ENCODE results near the gene CCDC137.

The CCDC137 gene

DNA sequence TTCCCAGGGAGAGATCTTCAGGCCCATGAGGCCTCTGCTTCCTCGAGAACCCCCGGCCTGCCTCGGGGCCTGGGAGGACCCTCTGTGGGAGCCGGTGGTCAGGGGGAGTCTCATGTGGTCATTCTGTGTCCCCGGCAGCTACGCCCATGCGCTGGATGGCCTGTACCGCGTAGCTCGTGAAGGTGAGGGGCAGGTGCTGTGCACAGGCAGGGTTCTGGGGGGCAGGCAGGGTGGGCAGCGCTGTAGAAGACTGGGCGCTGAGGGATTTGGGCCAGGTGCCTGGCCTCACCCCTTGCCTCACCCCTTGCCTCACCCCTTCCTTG lies 50.1 kb downstream of the CCDC137 start:
- no peak for DNase-seq (ENCODE audit: low read depth)
- H3K4me3 ChIP-seq (ENCODE audit: low read depth, low read length), result no peak overlapping the region
- TF ChIP-seq, protein P1, sequence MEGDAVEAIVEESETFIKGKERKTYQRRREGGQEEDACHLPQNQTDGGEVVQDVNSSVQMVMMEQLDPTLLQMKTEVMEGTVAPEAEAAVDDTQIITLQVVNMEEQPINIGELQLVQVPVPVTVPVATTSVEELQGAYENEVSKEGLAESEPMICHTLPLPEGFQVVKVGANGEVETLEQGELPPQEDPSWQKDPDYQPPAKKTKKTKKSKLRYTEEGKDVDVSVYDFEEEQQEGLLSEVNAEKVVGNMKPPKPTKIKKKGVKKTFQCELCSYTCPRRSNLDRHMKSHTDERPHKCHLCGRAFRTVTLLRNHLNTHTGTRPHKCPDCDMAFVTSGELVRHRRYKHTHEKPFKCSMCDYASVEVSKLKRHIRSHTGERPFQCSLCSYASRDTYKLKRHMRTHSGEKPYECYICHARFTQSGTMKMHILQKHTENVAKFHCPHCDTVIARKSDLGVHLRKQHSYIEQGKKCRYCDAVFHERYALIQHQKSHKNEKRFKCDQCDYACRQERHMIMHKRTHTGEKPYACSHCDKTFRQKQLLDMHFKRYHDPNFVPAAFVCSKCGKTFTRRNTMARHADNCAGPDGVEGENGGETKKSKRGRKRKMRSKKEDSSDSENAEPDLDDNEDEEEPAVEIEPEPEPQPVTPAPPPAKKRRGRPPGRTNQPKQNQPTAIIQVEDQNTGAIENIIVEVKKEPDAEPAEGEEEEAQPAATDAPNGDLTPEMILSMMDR (conservative IDR thresholded peaks at IDR 0.05; ENCODE audit: low read depth, low read length), result no peak

DNA sequence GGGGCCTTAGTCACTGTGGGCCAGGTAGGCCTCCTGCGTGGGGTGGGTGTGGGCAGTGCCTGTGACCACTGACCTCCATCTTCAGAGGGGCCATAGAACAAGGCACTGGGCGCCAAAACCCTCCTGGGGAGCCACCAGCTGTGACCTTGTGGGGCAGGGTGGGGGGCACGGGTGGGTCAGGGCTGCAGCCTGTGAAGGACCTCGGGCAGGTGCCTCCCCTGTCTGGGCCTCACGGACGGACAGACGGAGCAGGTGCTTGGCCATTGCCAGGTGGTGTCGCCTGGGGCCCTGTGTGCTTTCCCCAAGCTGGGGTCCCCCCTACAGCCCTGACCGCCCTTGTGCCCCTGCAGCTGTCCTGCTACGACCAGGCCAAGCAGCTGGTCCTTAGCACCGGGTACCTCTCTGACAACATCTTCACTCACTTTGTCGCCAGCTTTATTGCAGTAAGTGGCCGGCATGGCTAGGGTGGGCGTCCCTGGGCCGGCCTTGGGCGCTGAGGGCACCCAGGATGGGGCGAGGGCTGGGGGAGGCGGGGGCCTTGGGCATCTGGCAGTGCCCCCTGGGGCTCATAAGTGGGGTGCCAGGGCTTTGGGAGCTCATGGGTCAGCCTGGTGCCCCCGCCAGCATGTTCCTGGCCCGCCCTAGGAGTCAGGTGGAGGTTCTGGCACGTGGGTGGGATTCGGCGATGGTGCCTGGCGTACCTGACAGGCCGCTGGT lies 50.7 kb downstream of the CCDC137 start:
- H3K4me3 ChIP-seq (ENCODE audit: low read depth, low read length), result no peak overlapping the region
- DNase-seq (ENCODE audit: low read depth), result no peak
- TF ChIP-seq, protein P1 (conservative IDR thresholded peaks at IDR 0.05; ENCODE audit: low read depth, low read length), result no peak

DNA sequence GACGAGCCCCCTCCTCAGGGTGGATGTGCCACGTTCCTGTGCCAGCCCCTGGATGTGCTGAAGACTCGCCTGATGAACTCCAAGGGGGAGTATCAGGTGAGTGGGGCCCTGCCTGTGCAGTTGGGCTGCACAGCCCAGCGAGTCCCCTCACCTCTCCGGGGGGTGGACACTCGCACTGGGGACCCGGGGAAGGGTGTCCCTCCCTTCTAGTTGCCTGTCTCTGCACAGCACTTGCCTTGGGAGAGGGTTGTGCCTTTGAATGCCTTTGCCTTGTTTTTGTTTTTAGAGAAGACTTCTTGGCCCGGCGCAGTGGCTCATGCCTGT lies 51.2 kb downstream of the CCDC137 start:
- TF ChIP-seq, protein P1 (conservative IDR thresholded peaks at IDR 0.05; ENCODE audit: low read depth, low read length), result no peak
- DNase-seq (ENCODE audit: low read depth), result no peak
- no peak overlapping the region for H3K4me3 ChIP-seq (ENCODE audit: low read depth, low read length)

DNA sequence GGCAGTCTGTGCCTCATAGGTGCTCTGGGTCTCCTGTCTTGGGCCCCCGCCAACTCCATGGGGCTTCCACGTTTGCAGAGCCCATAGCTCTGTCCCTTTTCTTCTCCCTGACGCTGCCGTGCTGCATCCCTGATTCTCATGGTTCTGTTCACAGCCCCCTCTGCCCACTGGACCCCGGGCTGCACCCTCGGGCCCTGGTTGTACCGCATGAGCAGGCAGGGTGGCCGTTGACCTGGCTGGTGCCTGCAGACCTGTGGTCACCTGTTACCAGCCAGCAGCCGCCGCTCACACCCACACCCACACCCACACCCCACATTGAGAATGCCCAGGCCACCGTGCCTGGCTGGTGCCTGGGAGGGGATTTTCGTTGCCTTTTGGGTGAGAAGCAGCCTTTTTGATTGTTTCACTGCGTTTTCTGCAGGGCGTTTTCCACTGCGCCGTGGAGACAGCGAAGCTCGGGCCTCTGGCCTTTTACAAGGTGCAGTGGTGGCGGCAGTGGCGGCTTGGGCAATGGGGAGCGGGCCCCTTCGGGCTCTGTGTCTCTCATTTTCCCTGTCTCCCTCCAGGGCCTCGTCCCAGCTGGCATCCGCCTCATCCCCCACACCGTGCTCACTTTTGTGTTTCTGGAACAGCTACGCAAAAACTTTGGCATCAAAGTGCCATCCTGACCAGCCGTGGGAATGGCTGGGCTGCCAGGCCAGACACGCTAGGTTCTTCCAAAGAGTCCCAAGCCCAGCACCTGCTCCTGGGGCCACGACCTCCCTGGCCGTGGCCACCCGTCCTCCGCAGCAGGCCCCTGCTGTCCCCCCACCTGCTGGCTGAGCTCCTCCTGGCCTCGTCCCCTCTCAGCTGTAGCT lies 53.1 kb downstream of the CCDC137 start:
- H3K4me3 ChIP-seq (ENCODE audit: low read depth, low read length), result no peak overlapping the region
- DNase-seq (ENCODE audit: low read depth), result no peak
- TF ChIP-seq, protein P1 (conservative IDR thresholded peaks at IDR 0.05; ENCODE audit: low read depth, low read length), result no peak

DNA sequence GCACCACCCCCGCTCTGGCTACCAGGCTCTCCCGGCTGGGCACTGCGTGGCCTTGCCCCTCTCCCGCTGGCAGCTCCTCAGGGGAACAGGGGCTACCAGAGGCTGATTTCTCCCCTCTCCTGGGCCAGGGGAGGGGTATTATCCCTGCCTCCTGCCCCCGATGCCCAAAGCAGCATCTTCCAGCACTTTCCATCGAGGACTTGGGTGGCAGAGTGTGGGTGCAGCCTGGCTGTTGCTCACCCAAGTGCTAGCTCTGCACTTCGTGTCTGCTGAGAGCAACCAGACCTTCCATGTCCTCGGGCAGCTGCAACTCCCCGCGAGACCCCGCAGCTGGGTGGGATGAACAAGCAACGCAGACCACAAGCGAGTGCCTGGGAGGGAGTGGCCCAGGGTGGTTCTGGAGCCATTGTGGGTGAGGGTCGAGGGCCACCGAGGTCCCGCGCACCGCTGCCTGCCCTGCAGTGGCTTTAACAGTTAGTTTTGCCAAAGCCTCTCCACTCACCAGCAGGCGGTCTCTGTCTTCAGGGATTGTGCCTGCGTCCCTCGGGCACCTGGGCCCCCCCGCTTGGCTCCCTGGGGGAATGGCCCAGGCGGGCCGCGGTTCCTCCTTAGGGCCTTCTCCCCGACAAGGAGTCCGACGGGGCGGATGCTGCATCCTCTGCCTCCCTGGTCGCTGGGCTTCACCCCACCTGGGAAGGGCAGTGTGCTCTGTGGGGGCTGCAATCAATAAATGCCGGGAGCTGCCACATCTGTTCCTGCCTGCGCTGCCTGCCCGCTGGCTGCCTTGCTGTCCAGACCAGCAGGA lies 53.9 kb downstream of the CCDC137 start:
- no peak for DNase-seq (ENCODE audit: low read depth)
- no peak overlapping the region for H3K4me3 ChIP-seq (ENCODE audit: low read depth, low read length)
- TF ChIP-seq, protein P1 (conservative IDR thresholded peaks at IDR 0.05; ENCODE audit: low read depth, low read length), result no peak

DNA sequence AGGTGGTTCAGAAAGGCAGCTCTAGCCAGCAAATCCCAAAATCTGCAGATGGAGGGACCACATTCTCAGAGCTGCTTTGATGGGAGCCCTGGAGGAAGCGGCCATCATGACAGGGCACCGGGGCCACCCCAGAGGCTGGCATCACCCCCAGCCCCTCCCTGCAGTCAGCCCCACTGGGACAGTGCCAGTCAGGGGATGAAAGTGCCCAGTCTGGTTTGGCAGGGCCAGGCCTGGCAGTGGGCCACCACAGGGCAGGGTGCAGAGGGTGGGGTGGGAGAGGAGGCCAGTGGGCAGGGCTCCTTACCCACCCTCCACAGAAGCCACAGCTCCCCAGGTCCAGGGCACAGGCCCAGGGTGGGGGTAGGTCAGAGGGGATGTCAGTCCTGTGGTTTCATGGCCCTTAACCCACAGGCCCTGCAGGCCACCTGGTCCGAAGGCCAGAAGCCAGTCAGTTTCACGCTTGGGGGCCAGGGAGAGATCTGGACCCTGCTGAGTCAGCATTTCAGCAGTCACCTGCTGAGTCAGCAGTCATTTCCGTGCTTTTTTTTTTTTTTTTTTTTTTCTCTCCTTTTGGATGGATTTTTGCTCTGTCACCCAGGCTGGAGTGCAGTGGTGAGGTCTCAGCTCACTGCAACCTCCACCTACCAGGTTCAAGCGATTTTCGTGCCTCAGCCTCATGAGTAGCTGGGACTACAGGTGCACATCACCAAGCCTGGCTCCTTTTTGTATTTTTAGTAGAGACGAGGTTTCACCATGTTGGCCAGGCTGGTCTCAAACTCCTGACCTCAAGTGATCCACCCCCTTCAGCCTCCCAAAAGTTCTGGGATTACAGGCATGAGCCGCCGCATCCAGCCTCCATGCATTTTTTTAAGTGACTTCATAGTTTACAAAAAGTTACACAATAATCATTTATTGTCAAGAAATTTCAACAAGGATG lies 55.9 kb downstream of the CCDC137 start:
- TF ChIP-seq, protein P1 (conservative IDR thresholded peaks at IDR 0.05; ENCODE audit: low read depth, low read length), result no peak
- no peak overlapping the region for H3K4me3 ChIP-seq (ENCODE audit: low read depth, low read length)
- peak; percentile 23 for DNase-seq (ENCODE audit: low read depth)

Measured in choroid plexus epithelial cell (primary cell).